Heart left ventricle (tissue), 16 donors: Measurements from ENCODE around the gene DAGLA. TPM values are rescaled to one million over a fixed set of nuclear protein-coding genes. Genes with fewer than 3 reads are reported as not detected.

Experiments
- ATAC-seq, 4 donors: fragments of 200-7000 bp; cut with Tn5 transposase; one replicate each; pipeline ENCODE4 v1.9.1; 2020 to 2022; ENCODE audit warnings: moderate library complexity in 4 of 4, mild to moderate bottlenecking in 3 of 4, moderate number of reproducible peaks in 1 of 4
- DNase-seq, 5 donors: peaks; one replicate each; pipeline ENCODE4 v3.0.0-alpha.2; 2020
- H3K27ac ChIP-seq, 12 donors: fragments of 200-600 bp; sonication (generic) in 4 of 12; one replicate each; pipeline versions ENCODE4 v1.5.0 to v1.8.0; 2016 to 2022; ENCODE audit warnings: mild to moderate bottlenecking in 2 of 12
- H3K27me3 ChIP-seq, 9 donors: fragments of 200-600 bp; sonication (generic) in 2 of 9; one replicate each; pipeline versions ENCODE4 v1.5.1 to v1.8.0; 2016 to 2022; ENCODE audit warnings: mild to moderate bottlenecking in 3 of 9
- H3K36me3 ChIP-seq, 9 donors: fragments of 200-600 bp; sonication (generic) in 2 of 9; one replicate each; pipeline versions ENCODE4 v1.5.0 to v1.8.0; 2018 to 2022; ENCODE audit warnings: mild to moderate bottlenecking in 2 of 9
- H3K4me1 ChIP-seq, 12 donors: fragments of 200-600 bp; sonication (generic) in 4 of 12; one replicate each; pipeline versions ENCODE4 v1.5.0 to v1.8.0; 2016 to 2022; ENCODE audit warnings: mild to moderate bottlenecking in 3 of 12
- H3K4me3 ChIP-seq, 12 donors: fragments of 200-600 bp; sonication (generic) in 4 of 12; one replicate each; pipeline versions ENCODE4 v1.5.0 to v1.8.0; 2017 to 2022; ENCODE audit warnings: mild to moderate bottlenecking in 9 of 12, moderate library complexity in 4 of 12
- H3K9me3 ChIP-seq, 12 donors: fragments of 200-600 bp; sonication (generic) in 4 of 12; one replicate each; pipeline versions ENCODE4 v1.5.0 to v1.8.0; 2016 to 2022; ENCODE audit warnings: mild to moderate bottlenecking in 1 of 12
- CTCF ChIP-seq, 12 donors: fragments of 200-600 bp; sonication (generic) in 4 of 12; IDR thresholded peaks; one replicate each; pipeline versions ENCODE4 v1.5.0 to v1.8.0; 2018 to 2022; ENCODE audit warnings: antibody characterized with exemption in 12 of 12, mild to moderate bottlenecking in 5 of 12
- POLR2A ChIP-seq, 2 donors: fragments of 450-650 bp; IDR thresholded peaks; one replicate each; pipeline ENCODE4 v1.6.1; 2017; ENCODE audit warnings: antibody characterized with exemption in 2 of 2, mild to moderate bottlenecking in 2 of 2, moderate library complexity in 2 of 2
- WGBS, 4 donors: extraction: QIAGEN DNeasy Blood & Tissue Kit in 2 of 4; methylation state at CpG; one replicate each; pipeline versions ENCODE4 v1.1.5 to v1.1.7; 2013 to 2018; 5-methylcytosine and 5-hydroxymethylcytosine counted together
- intact Hi-C, 10 donors: fragments of 100-400 bp; cut with DNase I; formaldehyde crosslinking; loops; one replicate each; pipeline versions ENCODE4 v1.11.1 to v1.14.2; 2022
- polyA plus RNA-seq, 2 donors: library from polyadenylated mRNA; stranded (reverse); fragments of 200-250 nt; gene quantifications; one replicate each; pipeline ENCODE4 v1.2.3, GENCODE V29; 2013
- total RNA-seq, 9 donors: library from RNA; depleted of rRNA in 2 of 9; stranded (reverse); fragments of >200 nt in 2 of 9; fragmentation: NEBNext Ultra II Directional in 3 of 9; extraction: Animal tissue kit (Norgen Biotek cat#: 25700) in 3 of 9; gene quantifications; one replicate each; pipeline versions ENCODE4 v1.1.0 to v1.2.4, GENCODE V29; 2016 to 2023
- donor health status: ischemic (EF 13 %, LVEDD 7.1; RV severe dilation, severe dysfunction).
- donor health status: healthy with polysubstance abuse.
- donor health status: DM: no; HTN: yes; CAD: no.
- donor health status: DM: no; HTN: no; CAD: no.
- donor health status: ischemic (EF 25% LVEDD 6.9; RV normal size, moderate dysfunction).
- donor health status: ischemic (EF 25% LVEDD 5.7; RV mildly dilated, moderate dysfunction).
- donor health status: healthy.
- donor health status: DM: yes; HTN: yes; CAD: no.
- donor health status: ischemic (EF 35%, LVEDD 5.7; RV mildly dilated, moderate dysfunction).
- donor health status: nonischemic (EF 11% LVEDD 7.7; RV severe dilation, severe dysfunction).
- donor health status: DM: yes; HTN: yes; CAD: no.
- donor health status: PGD.
- donor health status: ischemic (EF 29% LVEDD 5.4; RV normal size, mild dysfunction).
- donor health status: nonischemic (EF 23%, LVEDD 6.1; RV moderate dilation, normal function).

DAGLA gene
- total and polyA plus RNA-seq, 11 donors = 2.2 to 5.6 (median 3.3) TPM

GRCh38 chr11:61737131-61737530, 56.9 kb downstream of the DAGLA start:
- DNase-seq = no peak
- H3K27me3 ChIP-seq = no peaks in the 10 kb centered on the region
- TF ChIP-seq CTCF (IDR thresholded peaks at IDR 0.05) (no peak), POLR2A (IDR thresholded peaks at IDR 0.05) (no peak)
- intact Hi-C loops = loop anchor here in 2 of 10 donors (10.0 kb wide), 2 partner anchors 252 to 262 kb away; a partner anchor contains a TSS
- H3K36me3 ChIP-seq = peaks cover 0 to 53% (median 13%) of the 10 kb centered on the region in 9 donors
- no peak for ATAC-seq
- no peak overlapping the region for H3K27ac ChIP-seq
- 90 to 98% (median 92%) methylated on average over 6 to 12 of the region's 12 CpGs for WGBS, 4 donors
- H3K9me3 ChIP-seq = no peaks in the 10 kb centered on the region
- peaks cover 0 to 15% (median 9%) of the 10 kb centered on the region in 12 donors for H3K4me1 ChIP-seq
- no peak overlapping the region for H3K4me3 ChIP-seq

GRCh38 chr11:61737636-61738386, 57.6 kb downstream of the DAGLA start:
- no peak overlapping the region for H3K27ac ChIP-seq
- H3K27me3 ChIP-seq = no peaks in the 10 kb centered on the region
- intact Hi-C loops = loop anchor here in 2 of 10 donors (10.0 kb wide), 2 partner anchors 253 to 263 kb away; a partner anchor contains a TSS
- WGBS, 4 donors = 77 to 89% (median 86%) methylated on average over 19 to 23 of the region's 23 CpGs
- TF ChIP-seq CTCF (IDR thresholded peaks at IDR 0.05) (no peak), POLR2A (IDR thresholded peaks at IDR 0.05) (no peak)
- no peak for ATAC-seq
- H3K4me1 ChIP-seq = peaks cover 0 to 12% (median 5%) of the 10 kb centered on the region in 12 donors
- DNase-seq = no peak
- H3K9me3 ChIP-seq = no peaks in the 10 kb centered on the region
- no peak overlapping the region for H3K4me3 ChIP-seq
- peaks cover 0 to 57% (median 13%) of the 10 kb centered on the region in 9 donors for H3K36me3 ChIP-seq

- H3K27me3 ChIP-seq = no peaks in the 10 kb centered on the region
- intact Hi-C loops = loop anchor here in 2 of 10 donors (10.0 kb wide), 2 partner anchors 254 to 264 kb away; a partner anchor contains a TSS
- ATAC-seq (no peak), DNase-seq (no peak)
- H3K27ac ChIP-seq = no peak overlapping the region
- TF ChIP-seq POLR2A (IDR thresholded peaks at IDR 0.05) = no peak
- no peak for TF ChIP-seq CTCF (IDR thresholded peaks at IDR 0.05)
- 82 to 97% (median 93%) methylated on average over 4 to 7 of the region's 7 CpGs for WGBS, 4 donors
- peaks cover 0 to 7% (median 0%) of the 10 kb centered on the region in 12 donors for H3K4me1 ChIP-seq
- H3K4me3 ChIP-seq = no peak overlapping the region
- peaks cover 0 to 63% (median 13%) of the 10 kb centered on the region in 9 donors for H3K36me3 ChIP-seq
- no peaks in the 10 kb centered on the region for H3K9me3 ChIP-seq
These were observed 58.6 kb downstream of the DAGLA start for GRCh38 chr11:61738776-61739175.

GRCh38 chr11:61739413-61739812, 59.2 kb downstream of the DAGLA start:
- Histone ChIP-seq H3K4me3 (no peak overlapping the region), H3K9me3 (no peaks in the 10 kb centered on the region), H3K4me1 (peaks cover 0 to 7% (median 0%) of the 10 kb centered on the region in 12 donors), H3K27ac (no peak overlapping the region), H3K36me3 (peaks cover 0 to 68% (median 16%) of the 10 kb centered on the region in 9 donors), H3K27me3 (no peaks in the 10 kb centered on the region)
- WGBS, 4 donors = 89 to 95% (median 93%) methylated on average over 15 of the region's 15 CpGs
- no peak for TF ChIP-seq POLR2A (IDR thresholded peaks at IDR 0.05)
- no peak for TF ChIP-seq CTCF (IDR thresholded peaks at IDR 0.05)
- intact Hi-C loops = loop anchor here in 2 of 10 donors (10.0 kb wide), 2 partner anchors 255 to 265 kb away; a partner anchor contains a TSS
- no peak for ATAC-seq
- no peak for DNase-seq
